ENCODE data around the gene CDC42.

GRCh38 chr1:22089787-22090186 is 37.3 kb downstream of the CDC42 start:
- TF ChIP-seq POLR2A (IDR thresholded peaks at IDR 0.05; ENCODE audit: low read depth, low read length) (no peak), TAF1 (IDR thresholded peaks at IDR 0.05; ENCODE audit: borderline replicate concordance, low read depth, low read length) (no peak), POLR2AphosphoS5 (IDR thresholded peaks at IDR 0.05; ENCODE audit: low read depth, low read length) (no peak)
